SK-N-SH treated with all-trans-retinoic acid at 6 μM for 48 hours (cell line): ENCODE measurements around the gene LIN52.

Experiments used
- ATAC-seq: fragments of 200-7000 bp; cut with Tn5 transposase; 3 replicates; pipeline ENCODE4 v1.9.1; 2020; ENCODE audit warnings: mild to moderate bottlenecking, moderate library complexity
- ARNTL ChIP-seq: fragments of 450-650 bp; formaldehyde crosslinking; IDR thresholded peaks from 2 replicates; pipeline ENCODE4 v1.5.0; 2020; ENCODE audit warnings: low read depth, mild to moderate bottlenecking, moderate library complexity, borderline replicate concordance
- BACH2 ChIP-seq: fragments of 250-450 bp; sonication (Bioruptor Pico); IDR thresholded peaks from 2 replicates; pipeline ENCODE4 v1.9.0; 2021; ENCODE audit warnings: mild to moderate bottlenecking, borderline replicate concordance
- CREB5 ChIP-seq: fragments of 250-450 bp; sonication (Bioruptor Pico); IDR thresholded peaks from 2 replicates; pipeline ENCODE4 v1.5.1; 2020; ENCODE audit warnings: low read depth, mild to moderate bottlenecking, moderate library complexity
- CSRNP3 ChIP-seq: fragments of 250-450 bp; sonication (Bioruptor Pico); IDR thresholded peaks from 2 replicates; pipeline ENCODE4 v1.5.1; 2021; ENCODE audit warnings: mild to moderate bottlenecking, moderate library complexity
- ESRRG ChIP-seq: fragments of 250-450 bp; sonication (Bioruptor Pico); IDR thresholded peaks from 2 replicates; pipeline ENCODE4 v1.6.1; 2021; ENCODE audit warnings: mild to moderate bottlenecking
- GLIS3 ChIP-seq: fragments of 250-450 bp; sonication (Bioruptor Pico); IDR thresholded peaks from 2 replicates; pipeline ENCODE4 v1.5.0; 2020; ENCODE audit warnings: mild to moderate bottlenecking, moderate library complexity
- ISL1 ChIP-seq: fragments of 250-450 bp; sonication (Bioruptor Pico); IDR thresholded peaks from 2 replicates; pipeline ENCODE4 v2.1.2; 2022; ENCODE audit warnings: mild to moderate bottlenecking, moderate library complexity
- OSR1 ChIP-seq: fragments of 250-450 bp; sonication (Bioruptor Pico); IDR thresholded peaks from 2 replicates; pipeline ENCODE4 v1.8.0; 2022; ENCODE audit warnings: moderate library complexity, mild to moderate bottlenecking, inconsistent platforms
- PATZ1 ChIP-seq: fragments of 250-450 bp; sonication (Bioruptor Pico); IDR thresholded peaks from 2 replicates; pipeline ENCODE4 v1.8.0; 2020; ENCODE audit warnings: mild to moderate bottlenecking, moderate library complexity, borderline replicate concordance
- POU6F1 ChIP-seq: fragments of 250-450 bp; sonication (Bioruptor Pico); IDR thresholded peaks from 2 replicates; pipeline ENCODE4 v1.8.0; 2021; ENCODE audit warnings: low read depth, mild to moderate bottlenecking, moderate library complexity, borderline replicate concordance
- RARB ChIP-seq: fragments of 250-450 bp; sonication (Bioruptor Pico); IDR thresholded peaks from 2 replicates; pipeline ENCODE4 v1.8.0; 2021; ENCODE audit warnings: mild to moderate bottlenecking, moderate library complexity
- SNAI2 ChIP-seq: fragments of 250-450 bp; sonication (Bioruptor Pico); IDR thresholded peaks from 2 replicates; pipeline ENCODE4 v1.5.0; 2020; ENCODE audit warnings: mild to moderate bottlenecking, moderate library complexity
- TSHZ2 ChIP-seq: fragments of 250-450 bp; sonication (Bioruptor Pico); IDR thresholded peaks from 2 replicates; pipeline ENCODE4 v1.5.0; 2020; ENCODE audit warnings: mild to moderate bottlenecking, moderate library complexity
- ZC3H10 ChIP-seq: fragments of 250-450 bp; sonication (Bioruptor Pico); IDR thresholded peaks from 2 replicates; pipeline ENCODE4 v1.5.1; 2021; ENCODE audit warnings: mild to moderate bottlenecking, moderate library complexity
- ZFP30 ChIP-seq: fragments of 450-650 bp; formaldehyde crosslinking; IDR thresholded peaks from 2 replicates; pipeline ENCODE4 v1.5.0; 2022; ENCODE audit warnings: mild to moderate bottlenecking, moderate library complexity
- ZNF565 ChIP-seq: fragments of 450-650 bp; formaldehyde crosslinking; conservative IDR thresholded peaks from 2 replicates; pipeline ENCODE4 v1.5.0; 2020; ENCODE audit warnings: low read depth, mild to moderate bottlenecking, moderate library complexity
- ZNF8 ChIP-seq: fragments of 450-650 bp; formaldehyde crosslinking; IDR thresholded peaks from 2 replicates; pipeline ENCODE4 v1.5.0; 2020; ENCODE audit warnings: mild to moderate bottlenecking, moderate library complexity

The LIN52 gene

GRCh38 chr14:74169906-74170305 is 85.2 kb downstream of the LIN52 start (continued):
- TF ChIP-seq PATZ1 (CRISPR knock-in tag) (no peak), ESRRG (CRISPR knock-in tag) (no peak), TSHZ2 (CRISPR knock-in tag) (no peak), ZFP30 (no peak), ZC3H10 (CRISPR knock-in tag) (no peak), RARB (CRISPR knock-in tag) (no peak)

GRCh38 chr14:74176400-74176793 is 91.6 kb downstream of the LIN52 start:
- no peak for TF ChIP-seq TSHZ2 (CRISPR knock-in tag)
- ATAC-seq, result no peak

GRCh38 chr14:74179856-74180255 is 95.1 kb downstream of the LIN52 start:
- ATAC-seq, result no peak
- TF ChIP-seq POU6F1 (CRISPR knock-in tag), result no peak
- no peak for TF ChIP-seq ISL1 (CRISPR knock-in tag)
- no peak for TF ChIP-seq ARNTL
- TF ChIP-seq CREB5 (CRISPR knock-in tag), result no peak
- no peak for TF ChIP-seq ZC3H10 (CRISPR knock-in tag)
- TF ChIP-seq BACH2 (CRISPR knock-in tag), result no peak
- TF ChIP-seq OSR1 (CRISPR knock-in tag), result no peak
- TF ChIP-seq SNAI2 (CRISPR knock-in tag), result no peak

- no peak for ATAC-seq
- no peak for TF ChIP-seq ARNTL
Observed at GRCh38 chr14:74190927-74191575, 106.3 kb downstream of the LIN52 start.

GRCh38 chr14:74194506-74195274 is 109.9 kb downstream of the LIN52 start:
- ATAC-seq, result no peak
- no peak for TF ChIP-seq ISL1 (CRISPR knock-in tag)
- TF ChIP-seq PATZ1 (CRISPR knock-in tag), result no peak
- no peak for TF ChIP-seq CSRNP3 (CRISPR knock-in tag)
- TF ChIP-seq GLIS3, result no peak
- TF ChIP-seq ZNF565 (CRISPR knock-in tag), result no peak
- no peak for TF ChIP-seq ZNF8 (CRISPR knock-in tag)
